ENCODE results near the gene C4orf50.
"Not testable (repeated sequence)": the region's sequence is repeated elsewhere in the genome, so short reads cannot be mapped to it uniquely, and the experiment has no call there.

C4orf50 gene

DNA sequence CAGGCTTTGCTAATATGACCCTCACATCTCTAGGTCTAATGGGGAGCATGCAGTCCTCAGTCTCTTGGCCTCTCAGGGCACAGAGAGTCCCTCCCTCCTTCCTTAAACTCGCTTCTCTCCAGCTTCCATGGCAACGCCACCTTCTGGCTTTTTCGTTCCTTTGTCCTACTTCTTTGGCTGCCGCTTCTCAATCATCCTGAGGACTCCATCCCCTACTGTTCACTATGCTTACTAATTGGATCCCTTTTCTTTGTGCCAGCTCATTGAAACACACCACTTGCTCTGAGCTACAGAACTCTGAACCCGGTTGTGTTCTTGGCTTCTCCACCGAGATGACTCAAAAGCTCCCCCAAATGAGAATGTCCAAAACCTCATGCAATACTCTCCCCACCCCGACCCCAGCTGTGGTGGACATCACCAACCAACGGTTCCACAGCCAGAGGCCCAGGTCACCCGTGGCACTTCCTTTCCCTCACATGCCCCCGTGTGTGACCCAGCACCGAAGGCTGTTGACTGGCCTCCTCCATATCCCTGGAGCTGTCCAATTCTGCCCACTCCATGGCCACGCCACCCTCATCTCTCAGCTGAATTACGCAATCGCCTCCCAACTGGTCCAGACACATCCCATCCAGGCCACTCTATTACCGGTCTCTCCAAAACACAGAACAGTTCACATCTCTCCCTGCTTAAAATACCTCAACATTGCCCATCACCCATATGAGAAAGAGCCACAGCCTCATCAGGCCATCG, 160.0 kb downstream of the C4orf50 start:
- TF ChIP-seq, protein P1, sequence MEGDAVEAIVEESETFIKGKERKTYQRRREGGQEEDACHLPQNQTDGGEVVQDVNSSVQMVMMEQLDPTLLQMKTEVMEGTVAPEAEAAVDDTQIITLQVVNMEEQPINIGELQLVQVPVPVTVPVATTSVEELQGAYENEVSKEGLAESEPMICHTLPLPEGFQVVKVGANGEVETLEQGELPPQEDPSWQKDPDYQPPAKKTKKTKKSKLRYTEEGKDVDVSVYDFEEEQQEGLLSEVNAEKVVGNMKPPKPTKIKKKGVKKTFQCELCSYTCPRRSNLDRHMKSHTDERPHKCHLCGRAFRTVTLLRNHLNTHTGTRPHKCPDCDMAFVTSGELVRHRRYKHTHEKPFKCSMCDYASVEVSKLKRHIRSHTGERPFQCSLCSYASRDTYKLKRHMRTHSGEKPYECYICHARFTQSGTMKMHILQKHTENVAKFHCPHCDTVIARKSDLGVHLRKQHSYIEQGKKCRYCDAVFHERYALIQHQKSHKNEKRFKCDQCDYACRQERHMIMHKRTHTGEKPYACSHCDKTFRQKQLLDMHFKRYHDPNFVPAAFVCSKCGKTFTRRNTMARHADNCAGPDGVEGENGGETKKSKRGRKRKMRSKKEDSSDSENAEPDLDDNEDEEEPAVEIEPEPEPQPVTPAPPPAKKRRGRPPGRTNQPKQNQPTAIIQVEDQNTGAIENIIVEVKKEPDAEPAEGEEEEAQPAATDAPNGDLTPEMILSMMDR (IDR thresholded peaks at IDR 0.05; ENCODE audit: borderline replicate concordance, extremely low read depth, low read length, poor library complexity, severe bottlenecking), result no peak
- no peak for TF ChIP-seq EZH2 (IDR thresholded peaks at IDR 0.05; ENCODE audit: borderline replicate concordance, low read depth, low read length, severe bottlenecking)
- Histone ChIP-seq H3K79me2 (ENCODE audit: insufficient read depth, low read length) (no peaks in the 10 kb centered on the region), H2AFZ (ENCODE audit: low read depth, low read length) (no peak overlapping the region), H3K9me3 (ENCODE audit: insufficient read depth, low read length, severe bottlenecking) (no peaks in the 10 kb centered on the region), H3K27me3 (ENCODE audit: insufficient read depth, low read length, poor library complexity) (no peaks in the 10 kb centered on the region), H3K4me1 (ENCODE audit: insufficient read depth, low read length) (no peaks in the 10 kb centered on the region), H3K9ac (ENCODE audit: low read depth, low read length) (no peak overlapping the region), H4K20me1 (ENCODE audit: insufficient read depth, low read length) (no peaks in the 10 kb centered on the region), H3K4me3 (ENCODE audit: low read depth in 1 of 2, low read length in 2 of 2) (no peak overlapping the region), H3K4me2 (ENCODE audit: insufficient read depth, low read length) (no peak overlapping the region), H3K36me3 (ENCODE audit: insufficient read depth, low read length) (no peaks in the 10 kb centered on the region), H3K27ac (ENCODE audit: low read length) (no peak overlapping the region)
- no peak for DNase-seq
- ATAC-seq (ENCODE audit: insufficient read depth, low read depth), result no peak

GRCh38 chr4:5857199-5857598, 161.0 kb downstream of the C4orf50 start:
- Histone ChIP-seq H4K20me1 (ENCODE audit: insufficient read depth, low read length) (no peaks in the 10 kb centered on the region), H3K79me2 (ENCODE audit: insufficient read depth, low read length) (no peaks in the 10 kb centered on the region), H3K9ac (ENCODE audit: low read depth, low read length) (no peak overlapping the region), H3K27me3 (ENCODE audit: insufficient read depth, low read length, poor library complexity) (no peaks in the 10 kb centered on the region), H3K9me3 (ENCODE audit: insufficient read depth, low read length, severe bottlenecking) (no peaks in the 10 kb centered on the region), H3K4me3 (ENCODE audit: low read depth in 1 of 2, low read length in 2 of 2) (no peak overlapping the region), H3K36me3 (ENCODE audit: insufficient read depth, low read length) (no peaks in the 10 kb centered on the region), H3K27ac (ENCODE audit: low read length) (no peak overlapping the region), H2AFZ (ENCODE audit: low read depth, low read length) (no peak overlapping the region), H3K4me2 (ENCODE audit: insufficient read depth, low read length) (no peak overlapping the region), H3K4me1 (ENCODE audit: insufficient read depth, low read length) (no peaks in the 10 kb centered on the region)
- TF ChIP-seq EZH2 (IDR thresholded peaks at IDR 0.05; ENCODE audit: borderline replicate concordance, low read depth, low read length, severe bottlenecking), result no peak
- TF ChIP-seq, protein P1 (IDR thresholded peaks at IDR 0.05; ENCODE audit: borderline replicate concordance, extremely low read depth, low read length, poor library complexity, severe bottlenecking), result no peak
- ATAC-seq (ENCODE audit: insufficient read depth, low read depth) (no peak), DNase-seq (no peak)

GRCh38 chr4:5856362-5856761, 161.9 kb downstream of the C4orf50 start:
- not testable (repeated sequence) for H3K4me1 ChIP-seq (ENCODE audit: insufficient read depth, low read length); H3K79me2 ChIP-seq (ENCODE audit: insufficient read depth, low read length); DNase-seq; ATAC-seq (ENCODE audit: insufficient read depth, low read depth); H3K4me2 ChIP-seq (ENCODE audit: insufficient read depth, low read length); H3K27ac ChIP-seq (ENCODE audit: low read length); H3K27me3 ChIP-seq (ENCODE audit: insufficient read depth, low read length, poor library complexity); H3K4me3 ChIP-seq (ENCODE audit: low read depth in 1 of 2, low read length in 2 of 2); H4K20me1 ChIP-seq (ENCODE audit: insufficient read depth, low read length); H3K36me3 ChIP-seq (ENCODE audit: insufficient read depth, low read length); H3K9me3 ChIP-seq (ENCODE audit: insufficient read depth, low read length, severe bottlenecking); H2AFZ ChIP-seq (ENCODE audit: low read depth, low read length); H3K9ac ChIP-seq (ENCODE audit: low read depth, low read length)

- H3K79me2 ChIP-seq (ENCODE audit: insufficient read depth, low read length), result no peaks in the 10 kb centered on the region
- ATAC-seq (ENCODE audit: insufficient read depth, low read depth), result no peak
- H4K20me1 ChIP-seq (ENCODE audit: insufficient read depth, low read length), result no peaks in the 10 kb centered on the region
- no peaks in the 10 kb centered on the region for H3K9me3 ChIP-seq (ENCODE audit: insufficient read depth, low read length, severe bottlenecking)
- no peak overlapping the region for H2AFZ ChIP-seq (ENCODE audit: low read depth, low read length)
- H3K4me3 ChIP-seq (ENCODE audit: low read depth in 1 of 2, low read length in 2 of 2), result no peak overlapping the region
- no peak for DNase-seq
- no peaks in the 10 kb centered on the region for H3K27me3 ChIP-seq (ENCODE audit: insufficient read depth, low read length, poor library complexity)
- no peaks in the 10 kb centered on the region for H3K4me1 ChIP-seq (ENCODE audit: insufficient read depth, low read length)
- no peak overlapping the region for H3K4me2 ChIP-seq (ENCODE audit: insufficient read depth, low read length)
- TF ChIP-seq EZH2 (IDR thresholded peaks at IDR 0.05; ENCODE audit: borderline replicate concordance, low read depth, low read length, severe bottlenecking), result no peak
- TF ChIP-seq, protein P1 (IDR thresholded peaks at IDR 0.05; ENCODE audit: borderline replicate concordance, extremely low read depth, low read length, poor library complexity, severe bottlenecking), result no peak
- H3K36me3 ChIP-seq (ENCODE audit: insufficient read depth, low read length), result no peaks in the 10 kb centered on the region
- no peak overlapping the region for H3K27ac ChIP-seq (ENCODE audit: low read length)
- H3K9ac ChIP-seq (ENCODE audit: low read depth, low read length), result no peak overlapping the region
Observed at GRCh38 chr4:5854929-5855328, 163.3 kb downstream of the C4orf50 start.

All from DND-41 (cell line).